Dendritic cell treated with granulocyte-macrophage colony-stimulating factor and Interleukin-4, amounts not matched to agents 40 ng/mL and 50 ng/mL, for 4 days (primary cell): ENCODE data around the gene CD59.

Experiments
- H3K27ac Mint-ChIP-seq: one replicate; pipeline ENCODE4 v1.8.0; 2022; ENCODE audit warnings: mild to moderate bottlenecking, mixed read lengths
- H3K27me3 Mint-ChIP-seq: one replicate; pipeline ENCODE4 v1.8.0; 2022; ENCODE audit warnings: mild to moderate bottlenecking, mixed read lengths
- H3K36me3 Mint-ChIP-seq: one replicate; pipeline ENCODE4 v1.8.0; 2022; ENCODE audit warnings: low read depth, mixed read lengths
- H3K4me1 Mint-ChIP-seq: one replicate; pipeline ENCODE4 v1.8.0; 2022; ENCODE audit warnings: low read depth, mixed read lengths
- H3K4me3 Mint-ChIP-seq: one replicate; pipeline ENCODE4 v1.8.0; 2022; ENCODE audit warnings: mild to moderate bottlenecking, moderate library complexity, mixed read lengths
- H3K9me3 Mint-ChIP-seq: one replicate; pipeline ENCODE4 v1.8.0; 2022; ENCODE audit warnings: mixed read lengths
- intact Hi-C: fragments of 100-400 bp; cut with micrococcal nuclease; formaldehyde crosslinking; loops from one replicate; pipeline ENCODE4 v1.15.0; 2022

Gene CD59

DNA sequence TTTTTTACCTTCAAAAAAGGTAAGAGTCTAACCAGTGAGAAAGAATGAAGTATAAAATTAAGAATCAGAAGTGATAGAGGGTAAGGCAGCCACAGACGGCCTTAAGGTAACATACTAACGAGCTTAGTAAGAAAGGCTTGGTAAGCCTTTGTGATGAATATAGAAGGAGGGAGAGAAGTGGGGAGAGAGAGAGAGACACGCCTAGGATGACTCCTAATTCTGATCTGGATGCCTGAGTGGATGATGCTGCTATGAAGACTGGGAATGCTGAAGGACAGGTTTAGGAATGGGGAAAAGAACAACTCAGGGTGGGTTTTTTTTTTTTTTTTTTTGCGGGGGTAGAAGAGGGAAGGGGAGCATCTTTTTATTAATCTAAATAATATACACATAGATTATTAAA lies 33.3 kb upstream of the CD59 start:
- no peak overlapping the region for H3K4me3 Mint-ChIP-seq
- H3K4me1 Mint-ChIP-seq: peaks cover 19% of the 10 kb centered on the region
- H3K36me3 Mint-ChIP-seq: peaks cover 67% of the 10 kb centered on the region
- no peak overlapping the region for H3K27ac Mint-ChIP-seq
- intact Hi-C loops: no loop called here
- H3K9me3 Mint-ChIP-seq: no peaks in the 10 kb centered on the region
- H3K27me3 Mint-ChIP-seq: peaks cover under 1% of the 10 kb centered on the region

DNA sequence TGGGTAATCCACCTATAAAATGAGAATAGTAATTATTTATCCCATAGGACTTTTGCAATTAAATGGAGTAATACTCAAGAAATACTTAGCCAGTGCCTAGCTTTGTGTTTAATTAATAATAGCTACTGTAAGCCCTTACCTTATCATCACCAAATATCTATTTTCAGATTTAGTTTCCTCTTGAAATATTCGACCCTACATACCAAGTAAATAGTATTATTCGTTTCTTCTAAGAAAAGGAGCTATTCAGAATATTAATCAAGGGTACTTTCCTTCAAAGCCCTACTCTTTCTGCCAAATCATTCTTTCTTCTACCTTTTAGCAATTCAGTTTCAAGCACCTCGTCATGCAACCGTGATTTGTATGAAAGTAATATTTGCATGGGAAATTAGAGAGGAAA lies 31.4 kb upstream of the CD59 start:
- no peak overlapping the region for H3K4me3 Mint-ChIP-seq
- H3K4me1 Mint-ChIP-seq: peaks cover 6% of the 10 kb centered on the region
- H3K27ac Mint-ChIP-seq: no peak overlapping the region
- H3K9me3 Mint-ChIP-seq: no peaks in the 10 kb centered on the region
- H3K27me3 Mint-ChIP-seq: no peaks in the 10 kb centered on the region
- intact Hi-C loops: no loop called here
- H3K36me3 Mint-ChIP-seq: peaks cover 74% of the 10 kb centered on the region

DNA sequence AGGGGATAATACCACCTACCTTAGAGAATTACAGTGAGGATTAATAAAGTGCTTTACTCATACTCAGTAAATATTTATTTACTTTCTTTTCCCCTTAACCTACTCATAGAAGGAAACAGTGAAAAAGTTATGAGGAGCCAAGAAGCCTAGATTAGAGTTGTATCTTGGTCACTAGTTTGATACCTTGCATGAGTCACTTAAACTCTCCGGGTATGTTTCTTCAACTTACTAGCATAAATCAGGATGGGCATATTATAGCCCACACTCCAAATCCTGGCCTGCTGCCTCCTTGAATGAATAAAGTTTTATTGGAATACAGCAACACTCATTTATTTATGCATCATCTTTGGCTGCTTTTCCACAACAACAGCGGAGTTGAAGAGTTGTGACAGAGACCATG lies 29.9 kb upstream of the CD59 start:
- Mint-ChIP-seq H3K27me3 (no peaks in the 10 kb centered on the region), H3K4me1 (no peaks in the 10 kb centered on the region), H3K9me3 (no peaks in the 10 kb centered on the region), H3K4me3 (no peak overlapping the region), H3K36me3 (peaks cover 86% of the 10 kb centered on the region), H3K27ac (no peak overlapping the region)
- intact Hi-C loops: no loop called here

DNA sequence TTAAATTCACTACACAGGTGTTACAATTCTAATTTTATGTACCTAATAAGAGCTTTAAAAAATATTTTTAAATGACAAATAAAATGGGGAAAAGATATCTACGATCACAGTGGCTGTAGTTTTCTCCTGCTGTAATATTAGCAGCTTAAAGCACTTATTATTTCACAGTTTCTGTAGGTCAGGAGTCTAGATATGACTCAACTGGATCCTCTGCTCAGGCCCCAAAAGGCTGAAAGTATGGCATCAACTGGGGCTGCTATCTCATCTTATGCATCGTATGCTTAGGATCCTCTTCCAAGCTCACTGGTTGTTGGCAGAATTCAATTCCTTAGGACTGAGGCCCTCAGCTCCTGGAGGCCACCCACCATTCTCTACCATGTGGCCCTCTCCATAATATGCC lies 25.2 kb upstream of the CD59 start:
- H3K27ac Mint-ChIP-seq: no peak overlapping the region
- peaks cover 86% of the 10 kb centered on the region for H3K36me3 Mint-ChIP-seq
- H3K27me3 Mint-ChIP-seq: no peaks in the 10 kb centered on the region
- H3K9me3 Mint-ChIP-seq: no peaks in the 10 kb centered on the region
- no peaks in the 10 kb centered on the region for H3K4me1 Mint-ChIP-seq
- intact Hi-C loops: no loop called here
- H3K4me3 Mint-ChIP-seq: no peak overlapping the region

DNA sequence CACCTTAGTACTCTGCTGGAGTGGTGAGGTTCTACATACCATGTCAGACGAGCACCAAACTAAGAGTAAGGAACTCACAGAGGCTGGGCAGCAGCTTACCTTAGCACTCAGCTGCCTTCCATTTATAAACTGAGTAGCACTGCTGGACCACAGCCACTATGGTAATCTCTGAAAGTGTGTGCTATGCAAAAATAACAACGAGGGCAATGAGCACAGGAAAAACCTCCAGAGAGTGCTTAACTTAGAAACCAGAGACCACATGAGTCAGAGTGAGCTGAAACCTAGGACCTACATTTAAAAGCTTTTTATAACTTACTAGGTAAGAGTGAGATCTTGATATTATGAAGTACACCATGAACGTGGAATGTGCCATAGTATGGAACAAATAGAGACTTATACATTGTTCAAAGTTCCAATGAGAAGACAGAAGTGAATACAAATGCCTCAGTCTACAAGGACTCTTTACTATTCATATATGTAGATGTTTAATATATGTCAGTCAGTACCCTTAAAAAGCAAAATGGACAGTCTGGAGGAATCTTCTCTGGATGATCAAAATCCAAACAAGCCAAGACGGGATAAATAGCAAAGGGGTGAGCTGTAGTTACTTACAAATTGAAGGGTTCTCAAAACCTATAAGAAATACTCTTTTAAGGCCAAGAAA lies 17.2 kb upstream of the CD59 start:
- Mint-ChIP-seq H3K27me3 (no peaks in the 10 kb centered on the region), H3K9me3 (no peaks in the 10 kb centered on the region), H3K4me3 (no peak overlapping the region), H3K4me1 (no peaks in the 10 kb centered on the region), H3K27ac (no peak overlapping the region), H3K36me3 (peaks cover 55% of the 10 kb centered on the region)
- intact Hi-C loops: no loop called here

DNA sequence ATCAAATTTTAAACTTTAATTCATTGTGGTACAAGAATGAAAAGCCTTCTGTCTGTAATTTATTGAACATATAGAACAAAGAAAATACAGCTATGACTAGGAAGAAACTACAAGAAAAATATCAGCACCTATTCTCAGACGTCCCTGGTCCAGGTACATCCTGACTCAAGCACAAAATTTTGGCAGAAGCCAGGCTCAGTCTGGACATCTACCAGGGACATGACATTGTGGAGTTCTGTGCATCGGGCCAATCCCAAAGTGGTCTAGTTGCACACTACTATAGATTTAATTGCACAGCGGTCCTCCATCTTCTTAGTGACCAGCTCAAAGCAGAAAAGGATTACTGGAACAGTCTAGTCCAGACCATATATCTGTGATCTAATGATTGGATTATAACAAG lies 15.7 kb upstream of the CD59 start:
- Mint-ChIP-seq H3K27ac (no peak overlapping the region), H3K4me1 (no peaks in the 10 kb centered on the region), H3K36me3 (peaks cover 65% of the 10 kb centered on the region), H3K9me3 (no peaks in the 10 kb centered on the region), H3K4me3 (no peak overlapping the region), H3K27me3 (no peaks in the 10 kb centered on the region)
- intact Hi-C loops: no loop called here

DNA sequence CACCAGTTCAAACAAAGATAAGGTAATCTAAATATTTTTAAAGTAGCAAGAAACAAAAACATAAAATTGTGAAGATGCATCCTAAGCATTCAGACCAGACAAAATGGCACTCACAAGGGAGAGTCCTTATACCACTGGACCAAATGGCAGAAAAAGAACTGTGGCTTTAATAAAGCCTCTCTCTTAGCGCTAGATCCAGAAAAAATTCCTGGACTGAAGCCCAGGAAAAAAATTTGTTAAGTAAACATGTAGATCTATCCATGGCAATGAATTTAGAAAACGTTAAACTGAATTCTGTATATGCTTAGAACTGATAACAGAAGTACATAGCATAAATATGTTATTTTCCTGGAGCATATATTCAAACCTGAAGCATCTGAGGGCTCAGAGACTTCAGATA lies 11.8 kb upstream of the CD59 start:
- no peak overlapping the region for H3K27ac Mint-ChIP-seq
- no peaks in the 10 kb centered on the region for H3K9me3 Mint-ChIP-seq
- H3K4me1 Mint-ChIP-seq: peaks cover 5% of the 10 kb centered on the region
- peaks cover 69% of the 10 kb centered on the region for H3K36me3 Mint-ChIP-seq
- H3K27me3 Mint-ChIP-seq: no peaks in the 10 kb centered on the region
- no peak overlapping the region for H3K4me3 Mint-ChIP-seq
- intact Hi-C loops: no loop called here

DNA sequence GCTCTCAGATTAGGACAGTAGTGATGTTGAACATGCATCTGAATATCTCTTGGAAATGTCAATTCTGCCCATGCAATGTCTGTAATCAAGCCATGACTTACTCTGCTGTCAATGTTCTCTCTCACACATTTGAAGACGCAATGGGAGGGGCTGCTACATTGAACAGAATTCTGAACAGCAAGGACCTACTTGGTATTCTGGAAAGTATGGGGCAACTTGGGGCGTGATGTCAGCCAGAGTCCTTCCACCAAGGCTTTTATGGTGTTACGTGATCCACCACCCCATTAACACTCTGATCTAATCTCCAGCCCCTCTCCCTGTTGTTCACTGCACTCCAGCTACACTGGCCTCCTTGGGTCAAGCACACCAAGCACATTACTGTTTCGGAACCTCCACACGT lies 7.1 kb upstream of the CD59 start:
- Mint-ChIP-seq H3K4me1 (peaks cover 5% of the 10 kb centered on the region), H3K27me3 (peaks cover 9% of the 10 kb centered on the region), H3K27ac (no peak overlapping the region), H3K9me3 (no peaks in the 10 kb centered on the region), H3K36me3 (peaks cover 65% of the 10 kb centered on the region), H3K4me3 (no peak overlapping the region)
- intact Hi-C loops: loop anchor here (2.0 to 5.0 kb wide), 3 partner anchors 30 to 381 kb away; partner anchors contain the start of gene C11orf91

DNA sequence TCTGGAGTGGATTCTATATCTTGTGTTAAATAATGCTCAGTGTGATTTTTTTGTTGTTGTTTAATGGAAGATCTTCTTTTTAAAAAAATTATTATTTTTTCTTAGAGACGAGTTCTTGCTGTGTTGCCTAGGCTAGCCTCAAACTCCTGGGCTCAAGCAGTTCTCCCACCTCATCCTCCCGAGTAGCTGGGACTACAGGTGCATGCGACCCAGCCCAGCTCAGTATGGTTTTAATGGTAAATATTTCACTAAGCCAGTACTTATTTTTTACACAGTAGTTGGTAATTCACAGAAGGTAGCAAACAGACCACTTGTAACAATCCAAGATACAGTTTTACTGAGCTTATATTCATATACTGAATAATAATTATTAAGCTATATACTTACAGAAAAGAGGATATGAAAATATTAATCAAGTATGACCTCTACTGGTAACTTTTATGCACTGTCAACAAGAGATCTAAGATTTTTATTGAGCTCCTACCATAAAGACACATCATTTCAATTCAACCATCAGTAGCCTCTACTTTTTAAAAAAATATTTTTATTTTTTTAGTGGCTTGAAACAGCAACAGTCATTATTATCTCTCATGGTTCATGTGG lies 6.1 kb upstream of the CD59 start:
- peaks cover 10% of the 10 kb centered on the region for H3K4me1 Mint-ChIP-seq
- H3K36me3 Mint-ChIP-seq: peaks cover 55% of the 10 kb centered on the region
- no peak overlapping the region for H3K27ac Mint-ChIP-seq
- no peak overlapping the region for H3K4me3 Mint-ChIP-seq
- intact Hi-C loops: loop anchor here (1.0 to 5.0 kb wide), 4 partner anchors 30 to 380 kb away; partner anchors contain the start of gene C11orf91
- no peaks in the 10 kb centered on the region for H3K9me3 Mint-ChIP-seq
- H3K27me3 Mint-ChIP-seq: peaks cover 18% of the 10 kb centered on the region

DNA sequence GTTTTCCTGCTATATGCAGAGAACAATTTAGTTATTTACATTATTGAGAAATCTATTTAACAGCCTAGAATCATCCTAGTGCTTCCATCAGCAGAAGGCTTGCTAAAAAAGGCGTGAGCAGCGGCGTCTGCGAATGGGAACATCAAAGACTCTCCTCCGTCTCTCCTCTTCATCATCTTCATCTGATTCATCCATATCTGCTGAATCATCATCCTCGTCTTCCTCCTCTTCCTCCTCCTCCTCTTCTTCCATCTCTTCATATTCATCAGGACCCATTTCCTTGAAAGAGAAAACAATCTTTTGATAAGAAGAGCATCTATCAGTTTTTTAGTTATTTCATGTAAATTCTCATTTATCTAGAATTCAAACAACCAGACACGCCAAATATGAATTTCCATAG lies 5.6 kb upstream of the CD59 start:
- Mint-ChIP-seq H3K4me3 (no peak overlapping the region), H3K27ac (no peak overlapping the region), H3K36me3 (peaks cover 50% of the 10 kb centered on the region), H3K27me3 (peaks cover 23% of the 10 kb centered on the region), H3K9me3 (no peaks in the 10 kb centered on the region), H3K4me1 (peaks cover 15% of the 10 kb centered on the region)
- intact Hi-C loops: loop anchor here (1.0 to 5.0 kb wide), 4 partner anchors 29 to 380 kb away; partner anchors contain the start of gene C11orf91

DNA sequence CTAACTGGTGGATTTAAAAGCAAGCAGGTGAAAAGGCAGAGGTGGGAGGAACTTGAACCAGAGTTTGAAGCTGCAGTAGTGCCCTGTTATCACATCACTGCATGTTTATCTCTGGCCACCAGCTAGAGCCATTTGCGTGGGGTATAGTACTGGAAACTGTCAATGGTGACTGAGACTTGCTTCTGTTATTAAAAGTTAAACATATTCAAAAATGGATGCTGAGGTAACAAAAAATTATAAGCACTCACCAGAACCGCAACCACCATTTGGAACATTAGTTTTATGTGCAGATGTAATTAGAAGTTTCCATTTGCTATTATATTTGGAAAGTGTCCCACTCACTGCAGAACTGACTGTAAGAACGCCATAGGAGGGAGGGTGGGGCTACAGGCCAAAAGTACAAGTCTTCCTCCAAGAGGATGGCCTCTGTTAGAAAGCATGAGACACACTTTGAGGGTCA lies 1.2 kb upstream of the CD59 start:
- H3K36me3 Mint-ChIP-seq: peaks cover 39% of the 10 kb centered on the region
- intact Hi-C loops: loop anchor here (2.0 kb wide), 1 partner anchor 15 kb away; no protein-coding TSS in a partner anchor
- peaks cover 38% of the 10 kb centered on the region for H3K4me1 Mint-ChIP-seq
- no peaks in the 10 kb centered on the region for H3K9me3 Mint-ChIP-seq
- H3K27me3 Mint-ChIP-seq: peaks cover 35% of the 10 kb centered on the region
- no peak overlapping the region for H3K4me3 Mint-ChIP-seq
- no peak overlapping the region for H3K27ac Mint-ChIP-seq

DNA sequence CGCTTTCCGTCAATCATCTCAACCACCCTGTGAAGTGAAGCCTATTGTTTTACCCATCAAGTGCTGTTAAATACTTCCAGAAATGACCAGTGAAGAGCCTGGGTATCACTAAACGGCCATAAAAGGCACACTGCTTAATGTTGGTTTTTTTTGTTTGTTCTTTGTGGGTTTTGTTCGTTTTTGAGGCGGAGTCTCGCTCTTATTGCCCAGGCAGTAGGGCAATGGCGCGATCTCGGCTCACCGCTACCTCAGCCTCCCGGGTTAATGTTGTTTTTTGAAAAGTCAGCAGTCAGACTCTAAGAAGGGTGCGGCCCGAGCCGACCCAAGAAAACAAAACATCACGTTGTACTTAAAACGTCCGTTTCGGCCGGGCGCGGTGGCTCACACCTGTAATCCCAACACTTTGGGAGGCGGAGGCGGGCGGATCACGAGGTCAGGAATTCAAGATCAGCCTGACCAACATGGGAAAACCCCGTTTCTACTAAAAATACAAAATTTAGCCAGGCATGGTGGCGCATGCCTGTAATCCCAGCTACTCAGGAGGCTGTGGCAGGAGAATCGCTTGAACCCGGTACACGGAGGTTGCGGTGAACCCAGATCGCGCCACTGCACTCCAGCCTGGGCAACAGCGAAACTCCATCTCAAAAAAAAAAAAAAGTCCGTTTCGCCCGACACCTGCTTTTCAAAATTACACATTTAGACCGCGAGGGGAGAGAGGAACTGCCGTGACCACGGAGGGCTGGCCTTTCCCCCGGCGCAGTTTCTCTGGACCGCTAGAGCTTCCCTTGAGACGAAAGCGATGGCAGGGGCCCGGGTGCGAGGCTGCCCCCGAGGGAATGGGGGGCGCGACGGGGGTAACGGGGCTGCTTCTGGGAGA lies 714 bp downstream of the CD59 start:
- Mint-ChIP-seq H3K4me3 (peak overlapping the region; percentile 85), H3K27me3 (peaks cover 35% of the 10 kb centered on the region), H3K4me1 (peaks cover 45% of the 10 kb centered on the region), H3K9me3 (no peaks in the 10 kb centered on the region), H3K27ac (peak overlapping the region; percentile 85), H3K36me3 (peaks cover 39% of the 10 kb centered on the region)
- intact Hi-C loops: loop anchor here (2.0 kb wide), 1 partner anchor 13 kb away; no protein-coding TSS in a partner anchor

DNA sequence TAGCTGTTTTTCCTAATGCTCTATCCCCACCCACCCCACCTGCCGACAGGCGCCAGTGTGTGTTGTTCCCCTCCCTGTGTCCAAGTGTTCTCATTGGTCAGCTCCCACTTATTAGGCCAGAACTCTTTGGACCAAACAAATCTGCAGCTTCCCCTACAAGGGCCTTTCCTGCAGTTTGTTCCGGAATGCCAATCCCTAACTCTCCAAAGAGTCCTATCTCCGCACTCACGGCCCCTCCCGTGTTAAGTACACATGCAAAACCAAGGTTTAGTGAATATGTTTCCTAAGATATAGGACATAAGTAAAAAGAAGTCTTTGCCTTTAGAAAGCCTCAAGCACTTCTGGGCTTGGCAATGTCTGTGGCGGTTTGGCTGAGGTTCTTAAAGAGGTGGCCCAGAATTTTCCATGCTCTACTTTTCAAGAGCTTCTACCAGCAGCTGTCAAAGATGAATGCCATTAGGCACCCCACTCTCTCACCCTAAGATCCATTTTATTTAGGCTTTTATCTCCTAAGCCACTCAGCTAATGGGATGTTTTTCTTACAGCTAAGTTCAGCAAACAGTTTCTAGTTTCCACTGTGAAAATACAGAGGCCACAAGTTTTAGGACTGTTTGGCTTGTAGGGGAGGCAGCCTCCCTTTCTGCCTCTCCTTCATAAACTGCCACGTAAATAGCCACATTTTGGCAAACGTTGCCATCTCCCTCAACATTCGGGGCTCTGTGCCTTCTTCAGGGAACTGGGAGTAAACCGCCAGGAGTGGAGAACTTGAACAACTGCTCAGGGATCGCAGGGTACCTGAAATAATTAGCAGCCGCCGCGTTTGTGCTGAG lies 1.6 kb downstream of the CD59 start:
- intact Hi-C loops: no loop called here
- Mint-ChIP-seq H3K36me3 (peaks cover 47% of the 10 kb centered on the region), H3K4me1 (peaks cover 45% of the 10 kb centered on the region), H3K4me3 (peak overlapping the region; percentile 85), H3K27ac (peak overlapping the region; percentile 85), H3K9me3 (no peaks in the 10 kb centered on the region), H3K27me3 (peaks cover 35% of the 10 kb centered on the region)
